Measurements from ENCODE around the gene KBTBD6.
"Not testable (repeated sequence)": the region's sequence is repeated elsewhere in the genome, so short reads cannot be mapped to it uniquely, and the experiment has no call there.

The KBTBD6 gene

GRCh38 chr13:41131660-41132511 is 716 bp downstream of the KBTBD6 start:
- DNase-seq, result not testable (repeated sequence)

GRCh38 chr13:41131189-41131588 is 1.4 kb downstream of the KBTBD6 start:
- DNase-seq, result not testable (repeated sequence)

GRCh38 chr13:41130356-41130755 is 2.2 kb downstream of the KBTBD6 start:
- DNase-seq, result no peak

GRCh38 chr13:41127701-41128100 is 4.9 kb downstream of the KBTBD6 start:
- DNase-seq, result no peak

GRCh38 chr13:41122838-41123237 is 9.8 kb downstream of the KBTBD6 start:
- no peak for DNase-seq

GRCh38 chr13:41117869-41118268 is 14.7 kb downstream of the KBTBD6 start:
- no peak for DNase-seq

- DNase-seq, result no peak
Observed at GRCh38 chr13:41111454-41111853, 21.1 kb downstream of the KBTBD6 start.

GRCh38 chr13:41107584-41108014 is 25.0 kb downstream of the KBTBD6 start:
- DNase-seq, result no peak

GRCh38 chr13:41107104-41107571 is 25.5 kb downstream of the KBTBD6 start:
- DNase-seq, result no peak

- DNase-seq, result no peak
Observed at GRCh38 chr13:41099986-41100385, 32.6 kb downstream of the KBTBD6 start.

- DNase-seq, result no peak
Observed at GRCh38 chr13:41098761-41099160, 33.8 kb downstream of the KBTBD6 start.

GRCh38 chr13:41095681-41096080 is 36.9 kb downstream of the KBTBD6 start:
- not testable (repeated sequence) for DNase-seq

- no peak for DNase-seq
Observed at GRCh38 chr13:41085961-41086585, 46.5 kb downstream of the KBTBD6 start.

- no peak for DNase-seq
Observed at GRCh38 chr13:41079725-41080124, 52.9 kb downstream of the KBTBD6 start.
